SK-N-SH treated with all-trans-retinoic acid at 6 μM for 48 hours (cell line): ENCODE data around the gene CUEDC1.

ENCODE experiments used
- CSDC2 ChIP-seq: fragments of 250-450 bp; sonication (Bioruptor Pico); IDR thresholded peaks from 2 replicates; pipeline ENCODE4 v1.5.0; 2020; ENCODE audit warnings: mild to moderate bottlenecking, moderate library complexity
- RARB ChIP-seq: fragments of 250-450 bp; sonication (Bioruptor Pico); IDR thresholded peaks from 2 replicates; pipeline ENCODE4 v1.8.0; 2021; ENCODE audit warnings: mild to moderate bottlenecking, moderate library complexity
- SNAI2 ChIP-seq: fragments of 250-450 bp; sonication (Bioruptor Pico); IDR thresholded peaks from 2 replicates; pipeline ENCODE4 v1.5.0; 2020; ENCODE audit warnings: mild to moderate bottlenecking, moderate library complexity
- ZC3H10 ChIP-seq: fragments of 250-450 bp; sonication (Bioruptor Pico); IDR thresholded peaks from 2 replicates; pipeline ENCODE4 v1.5.1; 2021; ENCODE audit warnings: mild to moderate bottlenecking, moderate library complexity
- ZFP30 ChIP-seq: fragments of 450-650 bp; formaldehyde crosslinking; IDR thresholded peaks from 2 replicates; pipeline ENCODE4 v1.5.0; 2022; ENCODE audit warnings: mild to moderate bottlenecking, moderate library complexity
- ZNF565 ChIP-seq: fragments of 450-650 bp; formaldehyde crosslinking; conservative IDR thresholded peaks from 2 replicates; pipeline ENCODE4 v1.5.0; 2020; ENCODE audit warnings: low read depth, mild to moderate bottlenecking, moderate library complexity
- ZNF8 ChIP-seq: fragments of 450-650 bp; formaldehyde crosslinking; IDR thresholded peaks from 2 replicates; pipeline ENCODE4 v1.5.0; 2020; ENCODE audit warnings: mild to moderate bottlenecking, moderate library complexity
- TF ChIP-seq, protein P1 (sequence below): fragments of 250-450 bp; sonication (Bioruptor Pico); IDR thresholded peaks from 2 replicates; pipeline ENCODE4 v1.5.1; 2021; ENCODE audit warnings: mild to moderate bottlenecking, moderate library complexity

- TF ChIP-seq SNAI2 (CRISPR knock-in tag) (no peak), ZNF565 (no peak), ZC3H10 (CRISPR knock-in tag) (no peak), RARB (CRISPR knock-in tag) (no peak), ZFP30 (CRISPR knock-in tag) (no peak), ZNF8 (CRISPR knock-in tag) (no peak), CSDC2 (CRISPR knock-in tag) (no peak)
- TF ChIP-seq, protein P1, sequence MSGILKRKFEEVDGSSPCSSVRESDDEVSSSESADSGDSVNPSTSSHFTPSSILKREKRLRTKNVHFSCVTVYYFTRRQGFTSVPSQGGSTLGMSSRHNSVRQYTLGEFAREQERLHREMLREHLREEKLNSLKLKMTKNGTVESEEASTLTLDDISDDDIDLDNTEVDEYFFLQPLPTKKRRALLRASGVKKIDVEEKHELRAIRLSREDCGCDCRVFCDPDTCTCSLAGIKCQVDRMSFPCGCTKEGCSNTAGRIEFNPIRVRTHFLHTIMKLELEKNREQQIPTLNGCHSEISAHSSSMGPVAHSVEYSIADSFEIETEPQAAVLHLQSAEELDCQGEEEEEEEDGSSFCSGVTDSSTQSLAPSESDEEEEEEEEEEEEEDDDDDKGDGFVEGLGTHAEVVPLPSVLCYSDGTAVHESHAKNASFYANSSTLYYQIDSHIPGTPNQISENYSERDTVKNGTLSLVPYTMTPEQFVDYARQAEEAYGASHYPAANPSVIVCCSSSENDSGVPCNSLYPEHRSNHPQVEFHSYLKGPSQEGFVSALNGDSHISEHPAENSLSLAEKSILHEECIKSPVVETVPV (CRISPR knock-in tag) = no peak
These were observed 85.0 kb downstream of the CUEDC1 start for GRCh38 chr17:57870283-57870635.
